Lung (tissue), 12 donors: Measurements from ENCODE around the gene HOXB7. TPM values are rescaled to one million over a fixed set of nuclear protein-coding genes. Genes with fewer than 3 reads are reported as not detected.

Experiments used
- ATAC-seq: fragments of 200-7000 bp; cut with Tn5 transposase; one replicate; pipeline ENCODE4 v1.9.1; 2020; ENCODE audit warnings: moderate number of reproducible peaks; ENCODE audit not compliant: insufficient read depth, low FRiP score
- DNase-seq, 3 donors: peaks; one replicate each; pipeline ENCODE4 v3.0.0-alpha.2; 2013 to 2017
- H3K27ac ChIP-seq, 2 donors: one replicate each; pipeline ENCODE4 v1.5.1; 2013; ENCODE audit warnings: mild to moderate bottlenecking in 2 of 2, moderate library complexity in 2 of 2, control low read depth in 1 of 2, inconsistent platforms in 1 of 2, low read depth in 1 of 2, low read length in 1 of 2
- H3K27me3 ChIP-seq, 3 donors: one replicate each; pipeline ENCODE4 v1.5.1; 2013; ENCODE audit warnings: low read length in 2 of 3; ENCODE audit not compliant: control insufficient read depth in 3 of 3, insufficient read depth in 3 of 3
- H3K36me3 ChIP-seq, 4 donors: one replicate each; pipeline ENCODE4 v1.5.1; 2013; ENCODE audit warnings: low read length in 4 of 4, mild to moderate bottlenecking in 1 of 4, moderate library complexity in 1 of 4; ENCODE audit not compliant: control insufficient read depth in 4 of 4, insufficient read depth in 4 of 4
- H3K4me1 ChIP-seq, 5 donors: one replicate each; pipeline ENCODE4 v1.5.1; 2013; ENCODE audit warnings: low read length in 5 of 5, mild to moderate bottlenecking in 2 of 5, moderate library complexity in 1 of 5; ENCODE audit not compliant: control insufficient read depth in 5 of 5, insufficient read depth in 5 of 5
- H3K4me3 ChIP-seq: one replicate; pipeline ENCODE4 v1.5.1; 2013; ENCODE audit warnings: mild to moderate bottlenecking, control low read depth, moderate library complexity
- H3K9ac ChIP-seq, 2 donors: one replicate each; pipeline ENCODE4 v1.5.1; 2013; ENCODE audit warnings: low read length in 2 of 2, control low read depth in 1 of 2; ENCODE audit not compliant: insufficient read depth in 1 of 2
- H3K9me3 ChIP-seq, 4 donors: one replicate each; pipeline ENCODE4 v1.5.1; 2013; ENCODE audit warnings: low read length in 3 of 4, mild to moderate bottlenecking in 1 of 4, moderate library complexity in 1 of 4; ENCODE audit not compliant: control insufficient read depth in 4 of 4, insufficient read depth in 3 of 4
- CTCF ChIP-seq: IDR thresholded peaks from 2 replicates; pipeline ENCODE4 v1.5.1; 2012; ENCODE audit warnings: mild to moderate bottlenecking; ENCODE audit errors: control extremely low read depth, extremely low read depth
- WGBS, 2 donors: extraction: QIAGEN DNeasy Blood & Tissue Kit; methylation state at CpG; one replicate each; pipeline ENCODE4 v1.1.7; 2013; 5-methylcytosine and 5-hydroxymethylcytosine counted together
- polyA plus RNA-seq, 2 donors: library from polyadenylated mRNA; stranded (reverse); fragments of 200-250 nt; gene quantifications; one replicate each; pipeline ENCODE4 v1.2.1, GENCODE V29; 2013
- total RNA-seq, 2 donors: library from RNA; depleted of rRNA in 1 of 2; stranded (reverse); fragments of >200 nt in 1 of 2; gene quantifications; one replicate each; pipeline ENCODE4 v1.2.1, GENCODE V29; 2014 to 2021
- donor health status: control.
- donor health status: control.
- donor health status: Bipolar disorder and iron deficiency.
- donor health status: healthy.
- donor health status: DM: yes; HTN: yes; CAD: no.

Gene HOXB7
- total and polyA plus RNA-seq, 4 donors = 0.43 to 3.3 (median 2.3) TPM

DNA sequence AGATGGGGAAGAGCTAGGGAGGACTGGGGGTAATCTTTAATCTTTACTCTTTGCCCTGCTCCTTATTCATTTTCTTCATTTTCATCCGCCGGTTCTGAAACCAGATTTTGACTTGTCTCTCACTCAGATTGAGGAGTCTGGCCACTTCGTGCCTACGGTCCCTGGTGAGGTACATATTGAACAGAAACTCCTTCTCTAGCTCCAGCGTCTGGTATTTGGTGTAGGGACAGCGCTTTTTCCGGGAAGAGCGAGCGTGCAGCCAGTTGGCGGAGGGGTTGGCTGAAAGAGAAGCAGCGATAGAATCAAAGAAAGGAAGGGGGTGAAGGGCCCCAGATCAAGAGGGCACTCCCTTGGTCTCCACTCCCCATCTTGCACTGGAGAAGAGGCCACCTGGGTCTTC, 12.0 kb upstream of the HOXB7 start:
- no peak for TF ChIP-seq CTCF
- ATAC-seq = no peak
- 47 to 60% methylated on average over 11 of the region's 11 CpGs for whole genome bisulfite sequencing, 2 donors
- Histone ChIP-seq H3K4me3 (no peak overlapping the region), H3K4me1 (peaks cover 0 to 26% (median 12%) of the 10 kb centered on the region in 5 donors), H3K27me3 (peaks cover 17 to 89% (median 82%) of the 10 kb centered on the region in 3 donors), H3K27ac (no peak overlapping the region), H3K9me3 (peaks cover 0 to 8% (median 0%) of the 10 kb centered on the region in 4 donors), H3K36me3 (no peaks in the 10 kb centered on the region), H3K9ac (no peak overlapping the region)
- no peak for DNase-seq

DNA sequence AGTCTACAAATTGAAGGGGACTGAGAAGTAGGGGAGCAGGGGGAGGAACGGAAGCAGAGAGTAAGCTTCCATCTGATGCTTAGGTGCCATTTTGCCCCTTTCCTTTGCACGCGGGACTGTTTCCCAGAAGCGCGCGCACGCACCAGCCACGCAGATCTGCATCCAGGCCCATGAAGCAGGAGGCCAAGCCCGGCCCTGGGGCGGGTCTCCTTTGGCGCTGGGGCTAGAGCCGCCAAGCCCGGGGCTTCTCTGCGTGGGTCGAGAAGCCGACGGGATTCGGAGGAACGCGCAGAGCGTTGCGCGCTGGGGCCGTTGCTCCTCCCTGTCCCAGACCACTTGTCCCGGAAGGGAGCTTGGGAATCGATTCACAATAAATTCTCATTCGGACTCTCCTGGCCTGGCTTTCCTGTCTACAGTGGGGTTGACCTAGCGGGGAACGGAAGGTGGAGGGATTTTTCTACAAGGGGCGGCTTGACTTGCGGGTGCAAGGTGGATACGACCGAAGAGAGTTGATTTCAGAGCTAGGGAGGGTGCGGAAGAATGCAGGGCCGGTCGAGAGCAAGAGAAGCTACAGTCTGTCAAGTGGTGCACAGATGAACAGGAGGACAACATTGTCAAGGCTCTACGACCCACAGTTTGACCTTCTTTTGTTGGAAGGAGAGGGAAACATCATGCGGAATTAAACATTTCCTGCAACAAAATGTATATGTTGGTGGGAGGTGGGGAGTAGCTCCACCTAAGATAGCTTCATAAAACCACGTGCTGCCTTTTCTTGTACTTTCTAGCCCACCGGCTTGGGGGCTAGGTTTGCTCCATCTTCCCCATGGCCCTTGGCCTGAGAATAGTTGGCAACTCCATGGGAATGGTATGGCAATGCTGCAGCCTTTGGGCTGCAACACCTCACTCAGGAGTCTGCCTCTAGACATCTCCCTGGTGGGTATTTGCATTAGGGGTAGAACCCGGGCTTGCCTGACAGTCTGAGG, 10.9 kb upstream of the HOXB7 start:
- Histone ChIP-seq H3K36me3 (no peaks in the 10 kb centered on the region), H3K4me3 (no peak overlapping the region), H3K9ac (no peak overlapping the region), H3K9me3 (peaks cover 0 to 8% (median 0%) of the 10 kb centered on the region in 4 donors), H3K4me1 (peaks cover 0 to 26% (median 12%) of the 10 kb centered on the region in 5 donors), H3K27ac (no peak overlapping the region), H3K27me3 (peaks cover 11 to 89% (median 80%) of the 10 kb centered on the region in 3 donors)
- DNase-seq (no peak), ATAC-seq (no peak)
- no peak for TF ChIP-seq CTCF
- WGBS, 2 donors = 35 to 67% methylated on average over 41 of the region's 41 CpGs

DNA sequence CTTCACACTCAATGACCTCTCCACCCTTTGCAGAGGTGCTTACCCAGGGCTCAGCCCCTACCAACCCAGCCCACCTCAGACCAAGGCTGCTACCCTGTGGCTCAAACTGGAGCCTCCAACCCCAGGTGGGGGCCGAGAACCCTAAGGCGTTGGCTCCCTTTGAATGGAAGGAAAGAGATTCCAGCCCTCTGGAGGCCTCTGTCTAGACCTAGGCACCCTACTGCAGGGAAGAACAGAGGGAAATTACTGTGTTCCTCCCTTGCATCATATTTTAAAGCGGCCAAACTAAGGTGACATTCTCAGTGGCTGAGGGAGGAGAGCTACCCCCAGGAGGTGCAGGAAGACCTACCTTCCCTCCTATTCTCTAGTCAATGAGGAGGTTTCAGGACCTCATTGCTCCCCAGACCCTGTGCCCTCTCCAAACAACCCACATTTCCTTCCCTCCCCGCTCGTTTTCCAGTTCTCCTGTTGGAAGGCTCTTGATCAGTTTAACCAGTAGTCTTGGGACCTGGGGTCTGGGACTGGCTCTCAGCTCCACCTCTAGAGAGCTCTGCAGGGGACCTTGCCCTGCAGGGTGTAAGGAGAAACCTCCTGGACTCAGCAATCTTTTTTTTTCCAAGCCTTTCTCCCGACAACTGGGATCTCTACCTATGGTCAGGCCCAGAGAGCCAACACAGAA, 9.8 kb upstream of the HOXB7 start:
- TF ChIP-seq CTCF = no peak
- no peak overlapping the region for H3K27ac ChIP-seq
- H3K9ac ChIP-seq = no peak overlapping the region
- H3K27me3 ChIP-seq = peaks cover 15 to 94% (median 86%) of the 10 kb centered on the region in 3 donors
- no peak overlapping the region for H3K4me3 ChIP-seq
- H3K4me1 ChIP-seq = peaks cover 0 to 22% (median 8%) of the 10 kb centered on the region in 5 donors
- ATAC-seq (no peak), DNase-seq (no peak)
- H3K9me3 ChIP-seq = peaks cover 0 to 8% (median 0%) of the 10 kb centered on the region in 4 donors
- H3K36me3 ChIP-seq = no peaks in the 10 kb centered on the region
- WGBS, 2 donors = 47 to 69% methylated on average over 6 of the region's 6 CpGs
